ENCODE measurements around the gene FCRLB. TPM values are rescaled to one million over a fixed set of nuclear protein-coding genes. Genes with fewer than 3 reads are reported as not detected.

Gene FCRLB
- total RNA-seq, 1 donor: 4.3 TPM

- DNase-seq (ENCODE audit: low read depth): peak; percentile 66
- H3K4me3 ChIP-seq (ENCODE audit: low read depth, low read length): no peak within 1 kb of the TSS
- TF ChIP-seq CTCF (IDR thresholded peaks at IDR 0.05; ENCODE audit: insufficient read depth, low read depth, low read length): no peak
Measured at GRCh38 chr1:161706482-161707347, 14.6 kb upstream of the FCRLB start, which contains the start of gene FCRLA. TSS of gene FCRLA (plus strand) at chr1:161707229. CDS start at chr1:161707265, 36 bp downstream.

DNA sequence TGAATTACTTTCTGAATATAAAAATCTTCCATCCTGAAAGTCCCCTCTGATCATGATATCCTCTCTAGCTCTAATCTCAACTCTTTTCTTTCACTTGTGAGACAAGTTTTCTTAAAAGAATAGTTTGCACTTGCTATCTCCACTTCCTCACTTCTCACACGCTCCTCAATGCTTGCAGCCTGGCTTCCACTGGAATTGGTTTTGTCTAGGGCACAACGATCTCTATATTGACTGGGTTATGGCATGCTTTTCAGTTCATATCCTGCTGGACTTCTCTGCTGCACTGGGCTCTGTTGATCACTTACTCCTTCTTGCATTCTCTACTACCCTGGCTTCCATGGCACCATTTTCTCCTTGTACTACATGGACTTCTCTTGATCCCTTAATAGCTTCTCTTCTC is 13.8 kb upstream of the FCRLB start:
- no peak for DNase-seq (ENCODE audit: low read depth)
- no peak overlapping the region for H3K4me3 ChIP-seq (ENCODE audit: low read depth, low read length)
- no peak for TF ChIP-seq CTCF (IDR thresholded peaks at IDR 0.05; ENCODE audit: insufficient read depth, low read depth, low read length)

- no peak for DNase-seq (ENCODE audit: low read depth)
- no peak for TF ChIP-seq CTCF (IDR thresholded peaks at IDR 0.05; ENCODE audit: insufficient read depth, low read depth, low read length)
- H3K4me3 ChIP-seq (ENCODE audit: low read depth, low read length): no peak overlapping the region
Measured at GRCh38 chr1:161709373-161709772, 12.0 kb upstream of the FCRLB start.

DNA sequence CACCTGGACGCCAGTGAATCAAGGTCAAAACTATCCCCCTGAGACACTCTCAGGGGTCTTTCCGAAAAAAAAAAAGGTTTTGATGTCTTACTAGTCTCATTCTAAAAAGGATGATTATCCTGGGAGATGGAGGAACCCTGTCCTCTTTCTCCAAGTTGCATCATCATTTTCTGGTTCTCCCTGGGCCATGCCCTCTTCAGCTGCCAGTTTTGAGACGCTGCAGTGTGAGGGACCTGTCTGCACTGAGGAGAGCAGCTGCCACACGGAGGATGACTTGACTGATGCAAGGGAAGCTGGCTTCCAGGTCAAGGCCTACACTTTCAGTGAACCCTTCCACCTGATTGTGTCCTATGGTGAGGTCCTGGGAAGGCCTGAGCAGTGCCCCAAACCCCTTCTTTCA is 10.8 kb upstream of the FCRLB start:
- H3K4me3 ChIP-seq (ENCODE audit: low read depth, low read length): no peak overlapping the region
- TF ChIP-seq CTCF (IDR thresholded peaks at IDR 0.05; ENCODE audit: insufficient read depth, low read depth, low read length): no peak
- no peak for DNase-seq (ENCODE audit: low read depth)

- TF ChIP-seq CTCF (IDR thresholded peaks at IDR 0.05; ENCODE audit: insufficient read depth, low read depth, low read length): no peak
- H3K4me3 ChIP-seq (ENCODE audit: low read depth, low read length): no peak overlapping the region
- DNase-seq (ENCODE audit: low read depth): no peak
Measured at GRCh38 chr1:161718559-161719324, 2.6 kb upstream of the FCRLB start.

DNA sequence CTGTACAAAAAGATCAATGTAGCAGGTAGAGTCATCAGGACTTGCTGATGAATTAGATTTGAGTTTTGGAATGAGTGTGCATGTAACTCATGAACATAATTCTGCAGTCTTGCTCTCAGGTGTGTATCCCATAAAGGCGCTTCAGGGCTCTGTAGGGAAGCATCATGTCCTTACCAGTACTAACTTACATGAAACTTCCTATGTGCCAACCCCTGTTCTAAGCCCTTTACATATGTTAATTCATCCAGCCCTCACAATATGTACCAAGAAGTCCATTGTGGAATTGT is 2.1 kb upstream of the FCRLB start:
- H3K4me3 ChIP-seq (ENCODE audit: low read depth, low read length): no peak overlapping the region
- TF ChIP-seq CTCF (IDR thresholded peaks at IDR 0.05; ENCODE audit: insufficient read depth, low read depth, low read length): no peak
- DNase-seq (ENCODE audit: low read depth): no peak

All from fibroblast of villous mesenchyme (primary cell).